GM12892 (cell line): ENCODE results near the gene POU2F3.

ENCODE experiments used
- DNase-seq: peaks from one replicate; pipeline ENCODE4 v3.0.0; 2011; ENCODE audit not compliant: insufficient read length
- FAIRE-seq: peaks from 2 replicates; lab custom pipeline; 2011; peaks lifted over from hg19 to GRCh38; lab: Jason Lieb, UNC
- POLR2A ChIP-seq: IDR thresholded peaks from 2 replicates; pipeline ENCODE4 v1.6.1; 2011; ENCODE audit warnings: low read depth, low read length, control low read depth
- POLR2AphosphoS5 ChIP-seq: IDR thresholded peaks from 2 replicates; pipeline ENCODE4 v1.6.1; 2011; ENCODE audit warnings: low read depth, low read length, control low read depth
- TAF1 ChIP-seq: IDR thresholded peaks from 2 replicates; pipeline ENCODE4 v1.6.1; 2011; ENCODE audit warnings: low read depth, mild to moderate bottlenecking, control low read depth, low read length, borderline replicate concordance

Gene POU2F3

DNA sequence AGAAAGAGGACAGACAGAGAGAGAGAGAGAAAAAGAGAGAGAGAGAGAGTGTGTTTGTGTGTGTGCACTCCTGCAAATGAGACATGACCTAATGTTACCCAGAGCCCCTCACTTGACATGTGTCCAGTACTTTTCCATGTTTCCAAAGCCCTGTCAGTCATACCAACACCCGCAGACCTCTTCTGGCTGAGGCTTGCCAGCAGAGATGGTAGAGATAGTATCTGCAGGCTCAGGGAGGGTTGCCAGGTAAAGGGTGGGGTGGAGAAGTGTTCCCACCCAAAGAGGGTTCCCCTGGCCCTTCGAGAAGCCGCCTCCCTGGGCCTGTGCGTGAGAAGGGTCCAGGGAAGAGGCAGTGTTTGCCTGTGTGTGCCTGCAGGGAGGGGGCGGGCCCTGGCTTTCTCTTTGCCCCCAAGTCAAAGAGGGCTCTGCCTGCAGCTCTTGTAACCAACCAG lies 40.7 kb downstream of the POU2F3 start:
- no peak for TF ChIP-seq POLR2AphosphoS5
- TF ChIP-seq POLR2A = no peak
- no peak for TF ChIP-seq TAF1
- DNase-seq = no peak
- no peak for FAIRE-seq

DNA sequence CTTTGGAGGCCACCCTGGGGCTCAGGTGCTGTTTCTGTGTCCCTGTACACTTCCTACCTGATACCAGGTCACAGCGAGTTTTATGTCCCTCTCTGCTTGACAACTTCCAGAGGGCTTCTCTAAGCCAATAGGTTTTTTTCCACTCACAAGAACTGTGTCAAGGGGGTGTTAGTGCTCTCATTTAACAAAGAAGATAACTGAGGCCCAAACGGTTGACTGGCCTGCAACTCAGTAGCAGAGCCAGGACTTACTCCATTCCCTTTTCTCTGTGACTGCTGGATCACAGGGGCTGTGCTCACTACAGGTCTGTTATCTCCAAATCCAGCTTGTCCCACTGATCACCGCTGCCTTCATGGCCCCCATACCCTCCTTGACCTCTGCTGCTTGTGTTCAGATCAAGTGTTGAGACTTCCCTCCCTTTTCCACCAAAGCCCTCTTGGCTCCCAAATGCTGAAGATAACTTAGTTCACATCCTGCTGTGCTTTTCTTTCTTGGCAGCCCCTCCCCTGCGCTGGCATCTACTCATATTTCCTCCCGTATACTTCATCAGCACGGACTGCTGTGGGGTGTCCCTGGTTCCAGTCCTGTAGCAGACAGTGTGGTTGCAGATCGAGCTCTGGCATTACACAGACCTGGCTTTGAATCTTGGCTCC lies 41.3 kb downstream of the POU2F3 start:
- DNase-seq = no peak
- FAIRE-seq = no peak
- no peak for TF ChIP-seq TAF1
- TF ChIP-seq POLR2A = no peak
- no peak for TF ChIP-seq POLR2AphosphoS5

DNA sequence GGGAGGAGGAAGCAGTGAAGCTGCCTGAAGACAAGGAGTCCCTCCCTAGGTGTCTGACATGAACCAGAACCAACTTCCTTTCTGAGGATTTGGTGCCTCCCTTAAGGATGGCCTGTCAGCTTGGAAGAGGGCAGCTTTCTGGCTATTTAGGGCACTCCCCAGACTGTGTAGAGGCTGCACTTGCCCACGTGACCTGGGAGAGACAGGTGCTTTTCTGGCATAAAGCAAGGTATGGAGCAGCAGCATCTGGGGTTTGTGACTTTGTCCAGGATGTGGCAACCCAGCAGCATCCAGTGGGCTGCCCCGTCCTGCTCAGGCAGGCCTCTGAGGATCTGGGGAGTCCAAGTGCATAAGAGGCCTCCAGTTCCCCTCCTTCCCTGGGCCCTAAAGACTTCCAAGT lies 43.2 kb downstream of the POU2F3 start:
- no peak for DNase-seq
- FAIRE-seq = no peak
- TF ChIP-seq POLR2A (no peak), TAF1 (no peak), POLR2AphosphoS5 (no peak)

DNA sequence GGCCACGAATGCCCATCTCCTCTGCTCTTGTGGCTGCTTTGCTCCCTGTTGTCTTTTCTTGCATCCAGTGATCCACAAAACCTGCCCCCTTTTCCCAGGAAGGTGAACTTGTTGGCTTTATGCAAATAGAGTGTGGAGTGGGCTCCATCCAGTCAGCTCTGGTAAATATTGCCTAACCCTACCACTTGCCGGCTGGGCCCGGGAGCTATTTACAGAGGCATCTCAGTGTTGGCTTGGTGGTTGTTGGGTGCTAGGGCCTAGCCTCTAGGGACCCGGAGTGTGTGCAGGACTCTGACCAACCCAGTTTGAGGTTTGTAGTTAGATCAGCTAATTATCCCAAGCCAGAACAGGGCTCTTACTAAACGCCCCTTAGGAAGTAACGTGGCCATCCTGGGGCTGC lies 44.3 kb downstream of the POU2F3 start:
- TF ChIP-seq TAF1 (no peak), POLR2A (no peak), POLR2AphosphoS5 (no peak)
- FAIRE-seq = no peak
- no peak for DNase-seq

DNA sequence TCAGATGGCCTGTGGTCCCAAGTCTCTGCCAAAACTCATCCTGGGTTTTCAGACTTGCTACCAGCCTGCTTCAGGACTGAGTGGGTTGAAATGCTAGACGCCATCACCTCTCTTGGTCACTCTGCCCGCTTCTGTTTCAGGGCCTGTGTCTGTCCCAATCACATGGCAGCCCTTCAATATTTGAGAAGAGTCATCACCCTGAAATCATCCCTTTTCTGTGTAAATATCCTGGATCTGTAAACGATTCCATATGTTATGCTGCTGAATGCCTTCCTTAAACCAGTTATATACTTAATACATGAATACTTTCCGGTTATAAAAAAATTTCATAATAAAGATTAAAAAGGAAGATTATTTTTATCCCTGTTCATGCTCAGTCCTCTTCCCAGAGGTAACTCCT lies 45.3 kb downstream of the POU2F3 start:
- FAIRE-seq (no peak), DNase-seq (no peak)

DNA sequence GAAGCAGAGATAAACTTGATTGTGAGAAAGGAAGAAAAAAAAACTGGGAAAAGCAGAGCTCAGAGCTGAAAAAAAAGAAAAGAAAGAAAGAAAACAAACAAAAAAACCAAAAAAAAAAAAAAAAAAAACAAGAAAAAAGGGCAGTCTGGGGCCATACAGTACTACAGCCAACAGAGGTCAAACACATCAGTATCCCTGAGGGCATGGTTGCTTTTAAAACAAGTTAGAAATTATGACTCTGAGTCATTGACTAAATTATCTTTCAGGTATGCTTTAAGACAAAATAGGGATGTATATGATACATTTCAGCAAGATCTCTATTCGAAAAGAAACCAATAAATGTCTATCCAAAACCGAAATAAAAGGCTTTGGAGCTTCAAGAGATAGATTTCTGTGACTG lies 48.1 kb downstream of the POU2F3 start:
- no peak for TF ChIP-seq POLR2A
- no peak for TF ChIP-seq POLR2AphosphoS5
- no peak for TF ChIP-seq TAF1
- FAIRE-seq = no peak
- DNase-seq = no peak

More for the DNA sequence above, 45.3 kb downstream of the POU2F3 start:
- TF ChIP-seq TAF1 = no peak
- TF ChIP-seq POLR2AphosphoS5 = no peak
- TF ChIP-seq POLR2A = no peak

DNA sequence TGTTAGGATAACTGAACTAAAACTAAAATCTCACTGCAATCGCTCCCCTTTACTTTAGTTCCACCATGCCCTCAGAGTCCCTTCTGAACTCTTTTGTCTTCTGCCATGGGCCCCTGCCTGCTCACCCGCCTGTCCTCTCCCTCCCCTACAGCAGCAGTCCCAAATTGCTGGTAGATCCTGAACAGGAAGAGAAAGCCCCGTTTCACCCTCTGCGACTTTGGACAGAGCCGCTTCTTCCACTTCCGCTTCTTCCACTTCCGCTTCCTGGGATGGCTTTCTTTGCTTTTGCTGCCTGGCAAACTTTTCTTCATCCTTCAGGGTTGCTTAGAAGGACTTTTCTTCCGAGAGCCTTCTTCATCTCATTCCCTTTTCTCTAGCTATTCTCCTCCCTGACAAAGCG lies 49.5 kb downstream of the POU2F3 start:
- DNase-seq = no peak
- no peak for TF ChIP-seq POLR2A

DNA sequence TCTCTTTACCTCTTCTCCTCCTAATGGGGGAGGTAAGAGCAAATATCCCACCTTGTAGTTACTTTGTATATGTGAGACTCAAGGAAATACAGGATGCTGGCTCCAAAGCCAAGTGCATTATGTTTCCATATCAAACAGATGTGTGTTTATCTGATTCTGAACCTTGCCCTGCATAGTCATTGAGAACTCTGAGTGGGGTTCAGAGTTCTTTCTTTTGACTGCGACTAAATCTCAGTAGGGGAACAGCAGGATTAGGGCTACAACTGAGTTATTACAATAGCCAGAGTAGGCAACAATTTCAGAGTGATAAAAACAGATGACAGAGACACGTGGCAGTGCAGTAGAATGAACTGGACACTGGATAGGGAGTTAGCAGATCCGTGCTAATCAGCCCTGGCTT lies 51.0 kb downstream of the POU2F3 start:
- DNase-seq (no peak), FAIRE-seq (no peak)
- TF ChIP-seq POLR2A (no peak), POLR2AphosphoS5 (no peak), TAF1 (no peak)

More for the DNA sequence above, 49.5 kb downstream of the POU2F3 start:
- FAIRE-seq = no peak

DNA sequence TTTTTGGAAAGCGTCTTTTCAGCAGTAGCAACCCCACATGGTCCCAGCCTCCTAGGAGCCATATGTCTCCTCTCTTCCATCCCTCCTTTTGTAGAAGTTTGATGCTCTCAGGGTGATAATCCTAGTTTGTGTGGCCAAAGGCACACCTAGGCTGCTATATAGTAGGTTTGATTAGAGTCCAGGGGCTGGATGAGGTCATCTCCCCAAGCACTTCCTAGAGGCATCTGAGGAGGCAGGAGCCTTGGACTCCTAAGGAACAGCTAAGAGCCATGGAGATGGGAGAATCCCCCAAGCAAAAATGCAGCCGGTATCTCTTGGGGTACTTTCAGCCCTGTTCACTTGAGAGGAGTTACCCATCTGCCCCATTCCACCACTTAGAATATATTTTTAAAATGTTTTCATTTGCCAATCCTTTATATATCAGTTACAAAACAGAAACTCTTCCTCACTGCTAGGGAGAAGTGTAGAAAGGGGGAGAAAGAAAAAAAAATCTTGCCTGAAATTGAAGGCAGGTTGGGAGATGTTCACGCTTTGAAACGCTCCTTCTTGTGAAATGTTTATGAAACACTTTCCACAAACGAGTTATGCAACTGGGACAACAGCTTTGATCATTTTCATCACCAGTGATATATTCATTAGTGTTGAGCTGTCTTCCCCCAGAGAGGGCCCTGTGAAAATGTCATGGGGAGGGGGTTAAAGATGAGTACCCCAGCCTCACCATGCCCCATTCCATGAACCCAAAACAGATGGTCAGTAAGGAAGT lies 53.3 kb downstream of the POU2F3 start:
- DNase-seq (no peak), FAIRE-seq (no peak)
- no peak for TF ChIP-seq TAF1
- no peak for TF ChIP-seq POLR2A
- no peak for TF ChIP-seq POLR2AphosphoS5

DNA sequence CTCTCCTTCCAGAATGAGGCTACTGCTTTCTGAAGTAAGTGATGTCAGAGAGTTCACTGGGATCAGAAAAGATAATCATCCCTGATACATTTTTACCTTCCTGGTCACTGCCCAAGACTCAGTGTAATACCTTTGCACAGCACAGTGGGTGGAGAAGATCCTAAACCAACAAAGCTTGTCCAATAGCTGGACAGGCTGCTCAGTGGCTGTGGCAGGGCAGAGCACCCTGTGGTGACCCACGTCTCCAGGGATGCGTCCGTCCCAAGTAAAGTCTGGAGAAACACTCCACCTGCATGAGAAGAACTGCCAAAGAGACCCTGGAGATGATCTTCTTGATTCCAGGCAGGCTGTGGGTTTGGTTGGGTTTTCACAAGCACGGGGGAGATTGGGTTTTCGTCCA lies 54.2 kb downstream of the POU2F3 start:
- TF ChIP-seq TAF1 (no peak), POLR2AphosphoS5 (no peak), POLR2A (no peak)
- FAIRE-seq (no peak), DNase-seq (no peak)

DNA sequence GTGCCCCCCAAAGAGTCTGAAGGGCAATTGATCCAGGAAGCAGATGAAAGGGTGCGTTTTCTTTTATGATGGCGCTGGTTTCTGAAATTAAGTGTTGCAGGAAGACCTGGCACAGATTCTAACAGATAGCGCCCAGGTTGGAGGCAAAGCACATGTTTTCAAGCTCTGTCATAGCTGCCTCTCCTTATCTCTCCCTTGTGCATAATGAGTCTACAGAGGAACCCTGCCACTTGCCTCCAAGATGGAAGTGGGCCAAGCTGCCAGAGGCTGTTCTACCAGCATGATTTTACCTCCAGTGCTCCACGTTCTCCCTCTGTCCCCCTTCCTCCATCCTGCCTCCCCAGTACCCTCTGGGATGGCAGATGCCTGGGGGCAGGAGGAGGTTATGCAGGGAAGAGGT lies 55.2 kb downstream of the POU2F3 start:
- DNase-seq (no peak), FAIRE-seq (no peak)
- TF ChIP-seq POLR2AphosphoS5 (no peak), TAF1 (no peak), POLR2A (no peak)

DNA sequence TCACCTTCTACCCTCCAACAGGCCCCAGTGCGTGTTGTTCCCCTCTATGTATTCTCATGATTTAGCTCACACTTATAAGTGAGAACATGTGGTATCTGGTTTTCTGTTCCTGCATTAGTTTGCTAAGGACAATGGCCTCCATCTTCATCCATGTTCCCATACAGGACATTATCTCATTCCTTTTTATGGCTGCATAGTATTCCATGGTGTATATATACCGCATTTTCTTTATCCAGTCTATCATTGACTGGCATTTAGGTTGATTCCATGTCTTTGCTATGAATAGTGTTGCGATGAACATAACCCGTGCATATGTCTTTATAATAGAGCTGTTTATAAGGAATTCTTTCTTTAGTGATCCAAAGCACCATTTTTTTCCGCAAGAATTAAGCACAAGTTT lies 56.6 kb downstream of the POU2F3 start:
- no peak for TF ChIP-seq TAF1
- TF ChIP-seq POLR2AphosphoS5 = no peak
- TF ChIP-seq POLR2A = no peak
- DNase-seq = no peak
- no peak for FAIRE-seq
